22Rv1 (cell line): Measurements from ENCODE around the gene CCDC185.

Source experiments
- CTCF ChIP-seq: fragments of 450-650 bp; IDR thresholded peaks from 2 replicates; pipeline ENCODE4 v1.5.1; 2017; ENCODE audit warnings: mild to moderate bottlenecking
- ZFX ChIP-seq: fragments of 450-650 bp; IDR thresholded peaks from 2 replicates; pipeline ENCODE4 v1.6.1; 2017; ENCODE audit warnings: antibody characterized with exemption, borderline replicate concordance

GRCh38 chr1:223425550-223425949 lies 32.3 kb downstream of the CCDC185 start:
- TF ChIP-seq CTCF: no peak
- no peak for TF ChIP-seq ZFX
